GM12878 (cell line): ENCODE data around the gene RBM45. TPM values are rescaled to one million over a fixed set of nuclear protein-coding genes. Genes with fewer than 3 reads are reported as not detected.

Experiments
- ATAC-seq: fragments of 200-7000 bp; cut with Tn5 transposase; 3 replicates; pipeline ENCODE4 v1.9.1; 2020; ENCODE audit warnings: mild to moderate bottlenecking, moderate library complexity
- BruUV-seq: library from RNA; stranded (reverse); fragments of 400-500 nt; replicated peaks from 2 replicates; lab custom pipeline; 2021; lab: Mats Ljungman, UMichigan
- CTCF ChIA-PET: fragments of 300-600 bp; sonication (Branson Sonifier 250); formaldehyde crosslinking; extraction: SDS; loops from one replicate; lab custom pipeline; 2021; ENCODE audit warnings: inconsistent platforms; lab: Yijun Ruan, JAX
- POLR2A ChIA-PET: fragments of 350-600 bp; formaldehyde crosslinking; extraction: SDS; loops from one replicate; lab custom pipeline; 2021; ENCODE audit warnings: inconsistent platforms; lab: Charles Lee
- RAD21 ChIA-PET: fragments of 300-600 bp; sonication (Branson Sonifier 250); formaldehyde crosslinking; loops from one replicate; lab custom pipeline; 2023; ENCODE audit warnings: antibody characterized with exemption; ENCODE audit not compliant: unreplicated experiment; lab: Charles Lee
- SMC1A ChIA-PET: fragments of 300-600 bp; sonication (Branson Sonifier 250); formaldehyde crosslinking; loops from one replicate; lab custom pipeline; 2023; ENCODE audit not compliant: unreplicated experiment, uncharacterized antibody; lab: Charles Lee
- DNase-seq: peaks from one replicate; pipeline ENCODE4 v3.0.0-alpha.2; 2011; ENCODE audit warnings: low read depth, low spot score
- FAIRE-seq: peaks from 3 replicates; lab custom pipeline; 2011; peaks lifted over from hg19 to GRCh38; lab: Jason Lieb, UNC
- H2AFZ ChIP-seq: 2 replicates; pipeline ENCODE4 v1.6.0; 2011; ENCODE audit warnings: low read depth, low read length, control low read depth; ENCODE audit not compliant: control insufficient read depth
- H3K27ac ChIP-seq: 2 replicates; pipeline ENCODE4 v1.5.1; 2011; ENCODE audit warnings: control low read depth; ENCODE audit not compliant: control insufficient read depth, insufficient read depth
- H3K27me3 ChIP-seq, 2 experiments: replicated peaks in 1 of 2; 2 replicates each; pipeline versions ENCODE4 v1.6.0 to v1.6.1; 2011; ENCODE audit warnings: low read length in 1 of 2; ENCODE audit not compliant: control insufficient read depth in 2 of 2, insufficient read depth in 2 of 2
- H3K36me3 ChIP-seq, 2 experiments: 2 replicates each; pipeline ENCODE4 v1.5.1; 2011; ENCODE audit warnings: low read length in 1 of 2; ENCODE audit not compliant: control insufficient read depth in 2 of 2, insufficient read depth in 2 of 2
- H3K4me1 ChIP-seq: 2 replicates; pipeline ENCODE4 v1.6.1; 2011; ENCODE audit warnings: mild to moderate bottlenecking, low read length, moderate library complexity, mixed read lengths; ENCODE audit not compliant: control insufficient read depth, insufficient read depth
- H3K4me2 ChIP-seq: 2 replicates; pipeline ENCODE4 v1.6.0; 2011; ENCODE audit warnings: control low read depth; ENCODE audit not compliant: control insufficient read depth, insufficient read depth
- H3K4me3 ChIP-seq: fragments of 200-600 bp; sonication (generic); 2 replicates; pipeline ENCODE4 v1.5.1; 2016
- H3K79me2 ChIP-seq: 2 replicates; pipeline ENCODE4 v1.6.0; 2011; ENCODE audit warnings: low read length; ENCODE audit not compliant: control insufficient read depth, insufficient read depth
- H3K9ac ChIP-seq: 2 replicates; pipeline ENCODE4 v1.8.0; 2011; ENCODE audit warnings: low read length, control low read depth, mixed read lengths; ENCODE audit not compliant: control insufficient read depth, insufficient read depth
- H3K9me3 ChIP-seq: replicated peaks from 3 replicates; pipeline ENCODE4 v1.5.1; 2011; ENCODE audit warnings: mild to moderate bottlenecking, low read length; ENCODE audit not compliant: control insufficient read depth, insufficient read depth
- H4K20me1 ChIP-seq: 2 replicates; pipeline ENCODE4 v1.6.0; 2011; ENCODE audit not compliant: control insufficient read depth, insufficient read depth
- BRCA1 ChIP-seq: IDR thresholded peaks from 2 replicates; pipeline ENCODE4 v1.6.1; 2011; ENCODE audit warnings: low read depth, low read length, improper control_type of control experiment
- CHD1 ChIP-seq: IDR thresholded peaks from 2 replicates; pipeline ENCODE4 v1.6.1; 2012; ENCODE audit warnings: low read depth, low read length, improper control_type of control experiment
- FOS ChIP-seq: IDR thresholded peaks from 3 replicates; pipeline ENCODE4 v1.6.1; 2011; ENCODE audit warnings: borderline replicate concordance; ENCODE audit not compliant: insufficient read length; ENCODE audit errors: extremely low read depth
- GABPA ChIP-seq: IDR thresholded peaks from 2 replicates; pipeline ENCODE4 v1.6.1; 2014; ENCODE audit warnings: antibody characterized with exemption, low read depth, mild to moderate bottlenecking, inconsistent platforms
- GATAD2B ChIP-seq: fragments of 450-650 bp; conservative IDR thresholded peaks from 2 replicates; pipeline ENCODE4 v1.6.1; 2017; ENCODE audit warnings: low read depth, mild to moderate bottlenecking, moderate library complexity
- MEF2A ChIP-seq: IDR thresholded peaks from 2 replicates; pipeline ENCODE4 v1.6.1; 2011; ENCODE audit warnings: low read depth, mild to moderate bottlenecking, low read length, moderate library complexity; ENCODE audit not compliant: insufficient read depth
- NFIC ChIP-seq: IDR thresholded peaks from 2 replicates; pipeline ENCODE4 v1.6.1; 2012; ENCODE audit warnings: low read depth, mild to moderate bottlenecking, inconsistent platforms, low read length, moderate library complexity
- POLR2A ChIP-seq: IDR thresholded peaks from 2 replicates; pipeline ENCODE4 v1.6.1; 2011; ENCODE audit warnings: low read depth, mild to moderate bottlenecking, low read length
- SIX5 ChIP-seq: IDR thresholded peaks from 2 replicates; pipeline ENCODE4 v1.6.1; 2011; ENCODE audit warnings: mild to moderate bottlenecking, low read depth, low read length, moderate library complexity; ENCODE audit not compliant: severe bottlenecking
- SREBF1 ChIP-seq: IDR thresholded peaks from 2 replicates; pipeline ENCODE4 v1.6.1; 2012; ENCODE audit warnings: mild to moderate bottlenecking, low read length
- WGBS: methylation state at CpG from one replicate; pipeline ENCODE4 v1.1.6; 2016; ENCODE audit warnings: low lambda C conversion rate; ENCODE audit not compliant: insufficient replicate concordance, insufficient coverage; ENCODE audit errors: missing lambda C conversion rate; 5-methylcytosine and 5-hydroxymethylcytosine counted together
- in situ Hi-C: fragments of 300-500 bp; cut with MboI; formaldehyde crosslinking; loops from 9 replicates; pipeline ENCODE4 v1.14.3; 2018; ENCODE audit warnings: mixed read lengths
- intact Hi-C: fragments of 100-400 bp; cut with micrococcal nuclease; formaldehyde crosslinking; loops from one replicate; pipeline ENCODE4 v1.14.2; 2022; ENCODE audit not compliant: unreplicated experiment
- polyA plus RNA-seq, 11 experiments: library from polyadenylated mRNA; depleted of rRNA in 4 of 11; unstranded in 6 of 11; stranded (reverse) in 5 of 11; fragments of >200 nt; fragmentation: Nextera tagmentation in 4 of 11; fragmentation: Illumina TruSeq in 1 of 11; extraction: Ambion mirVana in 4 of 11; extraction: Trizol in 1 of 11; gene quantifications; 1 replicate in 1 of 11; 2 replicates in 10 of 11; pipeline versions ENCODE4 v1.2.1 to v1.2.3, GENCODE V29; 2011 to 2016; ENCODE audit warnings: inconsistent platforms in 2 of 11, missing spikeins in 2 of 11, low read depth in 1 of 11
- total RNA-seq, 4 experiments: library from RNA; depleted of rRNA in 3 of 4; stranded (reverse); fragments of >200 nt in 3 of 4; fragmentation: Illumina TruSeq in 1 of 4; extraction: Trizol in 1 of 4; gene quantifications; 2 replicates each; pipeline versions ENCODE4 v1.2.1 to v1.2.3, GENCODE V29; 2013 to 2021
- TF ChIP-seq, protein P1 (sequence below): IDR thresholded peaks from 2 replicates; pipeline ENCODE4 v1.6.1; 2011; ENCODE audit warnings: borderline replicate concordance, low read depth, mild to moderate bottlenecking, moderate library complexity, mixed read lengths, low read length; ENCODE audit not compliant: insufficient read depth; ENCODE audit errors: extremely low read length
- TF ChIP-seq, protein P2 (sequence below): fragments of 450-650 bp; IDR thresholded peaks from 2 replicates; pipeline ENCODE4 v1.6.1; 2017; ENCODE audit warnings: borderline replicate concordance

RBM45 gene
- total and polyA plus RNA-seq, 10 of the 15 experiments (the other 5 are each of a cell fraction or from before 2014, with no cell fraction given): 6.2 to 21.7 (median 14.6) TPM

DNA sequence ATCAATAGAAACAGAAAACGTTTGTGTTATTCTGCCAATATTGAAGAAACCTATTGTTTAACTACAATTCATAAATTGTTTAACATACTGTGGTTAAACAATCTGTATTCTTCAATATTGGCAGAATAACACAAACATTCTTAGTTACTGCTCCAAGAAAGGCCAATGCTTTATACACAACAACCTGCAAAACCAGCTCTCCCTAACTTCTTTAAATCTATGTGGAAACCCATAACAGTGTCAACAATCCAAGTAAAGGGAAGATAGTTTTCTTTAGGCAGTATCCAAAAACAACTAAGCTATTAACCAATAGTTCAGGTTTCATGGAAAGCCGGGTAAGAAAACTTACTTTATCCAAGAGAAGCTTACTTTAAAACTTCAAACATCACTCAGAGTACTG lies 6.2 kb upstream of the RBM45 start:
- Histone ChIP-seq H2AFZ (no peak overlapping the region), H3K9me3 (no peaks in the 10 kb centered on the region), H3K79me2 (no peaks in the 10 kb centered on the region), H3K4me2 (no peak overlapping the region), H4K20me1 (no peaks in the 10 kb centered on the region), H3K4me1 (no peaks in the 10 kb centered on the region), H3K9ac (no peak overlapping the region), H3K36me3 (no peaks in the 10 kb centered on the region), H3K27me3 (no peaks in the 10 kb centered on the region; a peak in 1 of 4 replicates), H3K4me3 (no peak overlapping the region), H3K27ac (no peak overlapping the region)
- ChIA-PET POLR2A (no interaction called here), RAD21 (no interaction called here), SMC1A (no interaction called here), CTCF (interaction anchor here (0.6 to 1.2 kb wide), 4 partner anchors 9 to 313 kb away, joined by 3 to 6 read pairs (median 4); no protein-coding TSS in a partner anchor)
- FAIRE-seq: no peak
- intact Hi-C loops (no loop called here), in situ Hi-C loops (no loop called here)
- DNase-seq: no peak
- no peak for TF ChIP-seq POLR2A
- no peak for TF ChIP-seq SREBF1
- TF ChIP-seq FOS: no peak
- TF ChIP-seq GABPA: no peak
- no peak for TF ChIP-seq NFIC
- ATAC-seq: no peak
- BruUV-seq: no TSS peak
- WGBS: 37% methylated on average over 2 of the region's 2 CpGs

- TF ChIP-seq GATAD2B (no peak), SIX5 (no peak), CHD1 (no peak), POLR2A (no peak), SREBF1 (no peak), BRCA1 (no peak), MEF2A (no peak)
- TF ChIP-seq, protein P1, sequence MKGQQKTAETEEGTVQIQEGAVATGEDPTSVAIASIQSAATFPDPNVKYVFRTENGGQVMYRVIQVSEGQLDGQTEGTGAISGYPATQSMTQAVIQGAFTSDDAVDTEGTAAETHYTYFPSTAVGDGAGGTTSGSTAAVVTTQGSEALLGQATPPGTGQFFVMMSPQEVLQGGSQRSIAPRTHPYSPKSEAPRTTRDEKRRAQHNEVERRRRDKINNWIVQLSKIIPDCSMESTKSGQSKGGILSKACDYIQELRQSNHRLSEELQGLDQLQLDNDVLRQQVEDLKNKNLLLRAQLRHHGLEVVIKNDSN: no peak
- TF ChIP-seq, protein P2, sequence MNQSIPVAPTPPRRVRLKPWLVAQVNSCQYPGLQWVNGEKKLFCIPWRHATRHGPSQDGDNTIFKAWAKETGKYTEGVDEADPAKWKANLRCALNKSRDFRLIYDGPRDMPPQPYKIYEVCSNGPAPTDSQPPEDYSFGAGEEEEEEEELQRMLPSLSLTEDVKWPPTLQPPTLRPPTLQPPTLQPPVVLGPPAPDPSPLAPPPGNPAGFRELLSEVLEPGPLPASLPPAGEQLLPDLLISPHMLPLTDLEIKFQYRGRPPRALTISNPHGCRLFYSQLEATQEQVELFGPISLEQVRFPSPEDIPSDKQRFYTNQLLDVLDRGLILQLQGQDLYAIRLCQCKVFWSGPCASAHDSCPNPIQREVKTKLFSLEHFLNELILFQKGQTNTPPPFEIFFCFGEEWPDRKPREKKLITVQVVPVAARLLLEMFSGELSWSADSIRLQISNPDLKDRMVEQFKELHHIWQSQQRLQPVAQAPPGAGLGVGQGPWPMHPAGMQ: no peak
- Histone ChIP-seq H4K20me1 (no peaks in the 10 kb centered on the region), H3K27me3 (no peaks in the 10 kb centered on the region; a peak in 1 of 4 replicates), H3K27ac (no peak overlapping the region), H3K4me2 (no peak overlapping the region), H2AFZ (no peak overlapping the region), H3K36me3 (no peaks in the 10 kb centered on the region), H3K4me3 (no peak overlapping the region), H3K9ac (no peak overlapping the region), H3K4me1 (no peaks in the 10 kb centered on the region), H3K9me3 (no peaks in the 10 kb centered on the region), H3K79me2 (peaks cover 9% of the 10 kb centered on the region)
- no peak for ATAC-seq
- WGBS: 74% methylated on average over 21 of the region's 21 CpGs
- no TSS peak for BruUV-seq
- POLR2A ChIA-PET: interaction anchor here (0.7 kb wide), 1 partner anchor 307 kb away, joined by 6 read pairs; no protein-coding TSS in a partner anchor
- intact Hi-C loops: no loop called here
- RAD21 ChIA-PET: interaction anchor here (0.9 kb wide), 1 partner anchor 172 kb away, joined by 3 read pairs; no protein-coding TSS in a partner anchor
- no peak for FAIRE-seq
- in situ Hi-C loops: no loop called here
- SMC1A ChIA-PET: no interaction called here
- CTCF ChIA-PET: interaction anchor here (0.5 to 0.9 kb wide), 3 partner anchors 214 to 345 kb away, joined by 3 read pairs; no protein-coding TSS in a partner anchor
- no peak for DNase-seq
Observed at GRCh38 chr2:178108176-178108575, 4.1 kb upstream of the RBM45 start.
